CD4-positive, alpha-beta T cell (primary cell): ENCODE data around the gene NOTCH1. TPM values are rescaled to one million over a fixed set of nuclear protein-coding genes. Genes with fewer than 3 reads are reported as not detected.

Experiments
- ATAC-seq: fragments of 200-7000 bp; cut with Tn5 transposase; one replicate; pipeline ENCODE4 v1.10.0; 2022; ENCODE audit warnings: mild to moderate bottlenecking; ENCODE audit not compliant: poor library complexity
- CTCF ChIA-PET: fragments of 350-600 bp; sonication (Branson Sonifier 250); formaldehyde crosslinking; loops from one replicate; lab custom pipeline; 2021; ENCODE audit warnings: antibody characterized with exemption, inconsistent platforms; lab: Charles Lee
- POLR2A ChIA-PET: fragments of 350-600 bp; sonication (Branson Sonifier 250); formaldehyde crosslinking; loops from one replicate; lab custom pipeline; 2021; ENCODE audit warnings: antibody characterized with exemption, inconsistent platforms; lab: Charles Lee
- DNase-seq, 14 experiments: peaks; one replicate each; pipeline ENCODE4 v3.0.0-alpha.2; 2013 to 2020; ENCODE audit warnings: mixed read lengths in 2 of 14
- H3K27ac ChIP-seq, 2 donors: one replicate each; pipeline versions ENCODE4 v1.5.1 to v1.7.0; 2013; ENCODE audit warnings: low read length in 2 of 2, low read depth in 1 of 2, mild to moderate bottlenecking in 1 of 2
- H3K27me3 ChIP-seq, 2 experiments: 1 replicate in 1 of 2; 2 replicates in 1 of 2; pipeline versions ENCODE4 v1.6.1 to v1.7.0; 2013; ENCODE audit warnings: low read length in 2 of 2, control low read depth in 1 of 2, mild to moderate bottlenecking in 1 of 2, moderate library complexity in 1 of 2; ENCODE audit not compliant: insufficient read depth in 2 of 2, control insufficient read depth in 1 of 2
- H3K36me3 ChIP-seq: one replicate; pipeline ENCODE4 v1.6.1; 2013; ENCODE audit warnings: low read length, control low read depth; ENCODE audit not compliant: insufficient read depth
- H3K4me1 ChIP-seq: one replicate; pipeline ENCODE4 v1.6.1; 2013; ENCODE audit warnings: low read length, control low read depth; ENCODE audit not compliant: insufficient read depth
- H3K4me3 ChIP-seq: one replicate; pipeline ENCODE4 v1.5.1; 2013; ENCODE audit warnings: mild to moderate bottlenecking, low read length, moderate library complexity
- H3K9me3 ChIP-seq, 2 experiments: 1 replicate in 1 of 2; 2 replicates in 1 of 2; pipeline versions ENCODE4 v1.6.1 to v1.7.0; 2013; ENCODE audit warnings: low read length in 2 of 2, mild to moderate bottlenecking in 2 of 2, control low read depth in 1 of 2, moderate library complexity in 1 of 2; ENCODE audit not compliant: control insufficient read depth in 1 of 2, insufficient read depth in 1 of 2
- H3K27ac Mint-ChIP-seq: one replicate; pipeline ENCODE4 v1.8.0; 2020; ENCODE audit warnings: mixed read lengths
- H3K27me3 Mint-ChIP-seq: one replicate; pipeline ENCODE4 v1.8.0; 2021; ENCODE audit warnings: mixed read lengths
- H3K36me3 Mint-ChIP-seq: one replicate; pipeline ENCODE4 v1.8.0; 2021; ENCODE audit warnings: low read depth, mixed read lengths
- H3K4me1 Mint-ChIP-seq: one replicate; pipeline ENCODE4 v1.8.0; 2021; ENCODE audit warnings: low read depth, mixed read lengths
- H3K4me3 Mint-ChIP-seq: one replicate; pipeline ENCODE4 v1.8.0; 2020; ENCODE audit warnings: mild to moderate bottlenecking, mixed read lengths
- H3K9me3 Mint-ChIP-seq: one replicate; pipeline ENCODE4 v1.8.0; 2020; ENCODE audit warnings: mixed read lengths
- CTCF ChIP-seq: fragments of 200-600 bp; IDR thresholded peaks from one replicate; pipeline ENCODE4 v1.8.0; 2022; ENCODE audit warnings: antibody characterized with exemption, mild to moderate bottlenecking
- intact Hi-C, 2 experiments: fragments of 100-400 bp; cut with DNase I in 1 of 2; cut with micrococcal nuclease in 1 of 2; formaldehyde crosslinking; loops; one replicate each; pipeline versions ENCODE4 v1.15.1 to v1.9.0; 2023 to 2025; cut with DNase I, micrococcal nuclease
- total RNA-seq, 174 experiments: library from RNA in 2 of 174; stranded (reverse) in 2 of 174; gene quantifications; one replicate each; pipeline ENCODE4 v1.2.3 and lab custom pipeline; 2021 to 2026

Gene NOTCH1
- total RNA-seq, 2 experiments from 2014 or later: 30.8 to 34.2 TPM

DNA sequence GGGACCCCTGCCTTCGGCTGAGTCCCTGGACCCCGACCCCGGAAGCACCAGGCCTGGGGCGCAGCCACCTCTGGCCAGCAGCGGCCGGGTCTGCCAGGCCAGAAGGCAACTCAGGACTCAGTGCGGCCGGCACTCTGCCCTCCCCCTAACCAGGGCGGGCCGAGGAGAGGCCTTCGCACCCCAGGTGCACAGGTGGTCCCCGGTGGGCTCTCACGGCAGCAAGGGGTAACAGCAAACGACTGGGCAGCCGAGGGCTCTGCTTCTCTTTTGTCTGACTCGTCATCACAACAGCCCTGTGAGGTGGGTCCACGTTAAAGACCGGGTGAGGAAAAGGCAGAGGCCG, 20.7 kb upstream of the NOTCH1 start:
- H3K4me3 Mint-ChIP-seq: no peak overlapping the region
- H3K27ac Mint-ChIP-seq: no peak overlapping the region
- no peaks in the 10 kb centered on the region for H3K4me1 Mint-ChIP-seq
- intact Hi-C loops: no loop called here
- ATAC-seq (no peak), DNase-seq (no peak)
- Histone ChIP-seq H3K4me3 (no peak overlapping the region), H3K27ac (no peak overlapping the region), H3K9me3 (peaks cover 0 to 4% of the 10 kb centered on the region in 2 experiments), H3K27me3 (no peaks in the 10 kb centered on the region), H3K36me3 (no peaks in the 10 kb centered on the region), H3K4me1 (peaks cover 14% of the 10 kb centered on the region)
- H3K36me3 Mint-ChIP-seq: no peaks in the 10 kb centered on the region
- POLR2A ChIA-PET: no interaction called here
- CTCF ChIA-PET: no interaction called here
- H3K9me3 Mint-ChIP-seq: no peaks in the 10 kb centered on the region
- no peaks in the 10 kb centered on the region for H3K27me3 Mint-ChIP-seq
- TF ChIP-seq CTCF: no peak

DNA sequence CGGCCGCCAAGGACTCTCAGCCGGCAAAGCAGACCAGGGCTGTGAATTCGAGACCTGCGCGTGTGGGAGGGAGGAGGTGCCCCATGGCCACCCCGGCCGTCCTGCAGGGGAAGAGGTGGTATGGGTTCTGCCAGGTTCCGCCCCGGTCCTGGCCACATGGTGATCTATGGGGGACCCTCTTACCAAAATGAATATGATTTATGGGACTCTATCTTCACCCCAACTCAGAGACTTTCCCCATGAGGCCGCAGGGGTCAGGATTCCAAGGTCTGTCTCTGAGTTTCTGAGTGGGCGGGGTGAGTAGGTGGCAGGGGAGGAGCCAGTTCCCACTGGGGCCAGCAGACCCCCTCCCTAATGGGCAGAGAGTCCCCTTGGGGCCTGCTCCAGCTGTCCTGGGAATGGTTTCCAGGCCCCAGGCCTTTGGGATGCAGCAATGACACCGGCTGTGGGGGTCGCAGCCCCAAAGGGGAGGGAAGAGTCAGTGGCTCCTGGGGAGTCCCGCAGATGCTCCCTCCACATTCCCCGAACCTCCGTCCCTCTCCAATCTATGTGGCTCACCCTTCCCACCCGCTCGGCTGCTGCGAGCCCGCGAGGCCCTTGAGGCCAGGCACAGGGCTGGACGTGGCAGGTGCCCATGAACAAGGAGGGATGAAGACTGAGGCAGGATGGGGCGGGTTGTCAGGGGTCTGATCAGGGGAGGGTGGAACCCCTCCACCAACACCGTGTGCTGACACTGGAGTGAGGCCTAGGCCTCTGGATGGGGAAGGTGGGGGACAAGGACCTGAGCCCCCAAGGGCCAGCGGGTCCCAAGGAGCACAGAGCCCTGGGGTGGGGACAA, 20.1 kb upstream of the NOTCH1 start:
- no peak for ATAC-seq
- no peak overlapping the region for H3K4me3 ChIP-seq
- H3K9me3 Mint-ChIP-seq: no peaks in the 10 kb centered on the region
- H3K4me1 Mint-ChIP-seq: no peaks in the 10 kb centered on the region
- no peak for DNase-seq
- no peaks in the 10 kb centered on the region for H3K27me3 Mint-ChIP-seq
- no peak overlapping the region for H3K27ac Mint-ChIP-seq
- no peak overlapping the region for H3K27ac ChIP-seq
- H3K36me3 ChIP-seq: no peaks in the 10 kb centered on the region
- ChIA-PET POLR2A (no interaction called here), CTCF (no interaction called here)
- intact Hi-C loops: no loop called here
- H3K4me3 Mint-ChIP-seq: no peak overlapping the region
- no peaks in the 10 kb centered on the region for H3K36me3 Mint-ChIP-seq
- H3K9me3 ChIP-seq: peaks cover 0 to 6% of the 10 kb centered on the region in 2 experiments
- no peaks in the 10 kb centered on the region for H3K27me3 ChIP-seq
- H3K4me1 ChIP-seq: peaks cover 14% of the 10 kb centered on the region
- no peak for TF ChIP-seq CTCF

- ChIA-PET POLR2A (no interaction called here), CTCF (no interaction called here)
- DNase-seq (no peak), ATAC-seq (no peak)
- H3K27me3 Mint-ChIP-seq: no peaks in the 10 kb centered on the region
- intact Hi-C loops: no loop called here
- H3K9me3 Mint-ChIP-seq: no peaks in the 10 kb centered on the region
- no peaks in the 10 kb centered on the region for H3K36me3 Mint-ChIP-seq
- no peaks in the 10 kb centered on the region for H3K36me3 ChIP-seq
- no peak for TF ChIP-seq CTCF
- H3K4me3 ChIP-seq: no peak overlapping the region
- H3K9me3 ChIP-seq: peaks cover 0 to 6% of the 10 kb centered on the region in 2 experiments
- H3K27ac ChIP-seq: no peak overlapping the region
- no peaks in the 10 kb centered on the region for H3K27me3 ChIP-seq
- H3K4me1 Mint-ChIP-seq: no peaks in the 10 kb centered on the region
- H3K27ac Mint-ChIP-seq: no peak overlapping the region
- no peak overlapping the region for H3K4me3 Mint-ChIP-seq
- peaks cover 14% of the 10 kb centered on the region for H3K4me1 ChIP-seq
Observed at GRCh38 chr9:136565086-136565714, 19.4 kb upstream of the NOTCH1 start.
